GM12891 (cell line): ENCODE results near the gene MAPT.

Experiments used
- POLR2A ChIP-seq: IDR thresholded peaks from 2 replicates; pipeline ENCODE4 v1.6.1; 2011; ENCODE audit warnings: low read depth, low read length, control low read depth
- POLR2AphosphoS5 ChIP-seq: IDR thresholded peaks from 2 replicates; pipeline ENCODE4 v1.6.1; 2011; ENCODE audit warnings: low read depth, low read length, control low read depth
- SPI1 ChIP-seq: IDR thresholded peaks from 2 replicates; pipeline ENCODE4 v1.6.1; 2011; ENCODE audit warnings: low read depth, low read length, control low read depth
- TAF1 ChIP-seq: IDR thresholded peaks from 2 replicates; pipeline ENCODE4 v1.6.1; 2011; ENCODE audit warnings: low read depth, low read length, control low read depth

DNA sequence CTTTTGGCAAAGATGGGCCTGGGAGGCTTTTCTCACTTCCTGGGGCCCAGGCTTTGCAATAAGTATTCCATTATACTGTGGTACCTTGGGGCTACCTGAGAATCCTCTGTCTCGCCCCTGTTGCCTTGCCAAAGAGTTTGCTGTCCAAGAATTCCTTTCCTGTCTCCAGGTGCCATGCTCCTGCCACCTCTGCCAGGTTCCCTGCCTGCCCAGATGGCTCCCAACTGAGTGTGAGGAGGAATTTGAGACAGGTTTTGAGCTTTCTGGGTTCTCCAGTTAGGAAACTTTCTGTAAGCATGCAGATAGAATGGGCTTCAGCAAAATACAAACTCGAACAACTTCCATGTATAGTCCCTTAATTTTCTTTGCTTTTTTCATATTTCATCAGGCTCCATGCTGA is 5.8 kb downstream of the MAPT start:
- TF ChIP-seq POLR2A: no peak
- TF ChIP-seq TAF1: no peak
- no peak for TF ChIP-seq POLR2AphosphoS5
- no peak for TF ChIP-seq SPI1
